Keratinocyte (primary cell): ENCODE results near the gene REV3L. TPM values are rescaled to one million over a fixed set of nuclear protein-coding genes. Genes with fewer than 3 reads are reported as not detected.

Experiments
- DNase-seq: peaks from one replicate; pipeline ENCODE4 v3.0.0-alpha.2; 2011; ENCODE audit warnings: low read depth, missing footprints, low spot score
- FAIRE-seq: peaks from 2 replicates; lab custom pipeline; 2011; peaks lifted over from hg19 to GRCh38; lab: Jason Lieb, UNC
- H2AFZ ChIP-seq: 2 replicates; pipeline ENCODE4 v1.6.0; 2012; ENCODE audit warnings: low read length, control low read depth, inconsistent platforms; ENCODE audit not compliant: control insufficient read depth
- H3K27ac ChIP-seq: 2 replicates; pipeline ENCODE4 v1.5.1; 2011; ENCODE audit warnings: low read length; ENCODE audit not compliant: control insufficient read depth, insufficient read depth
- H3K27me3 ChIP-seq: 3 replicates; pipeline ENCODE4 v1.6.0; 2011; ENCODE audit warnings: low read length; ENCODE audit not compliant: control insufficient read depth, insufficient read depth; ENCODE audit errors: extremely low read depth
- H3K36me3 ChIP-seq, 2 experiments: 2 replicates in 1 of 2; 3 replicates in 1 of 2; pipeline ENCODE4 v1.5.1; 2011; ENCODE audit warnings: low read length in 2 of 2, mild to moderate bottlenecking in 1 of 2; ENCODE audit not compliant: control insufficient read depth in 2 of 2, insufficient read depth in 2 of 2; ENCODE audit errors: extremely low read depth in 1 of 2
- H3K4me1 ChIP-seq: 3 replicates; pipeline ENCODE4 v1.5.1; 2011; ENCODE audit warnings: low read length; ENCODE audit not compliant: control insufficient read depth, insufficient read depth; ENCODE audit errors: extremely low read depth
- H3K4me2 ChIP-seq: 3 replicates; pipeline ENCODE4 v1.6.0; 2011; ENCODE audit warnings: low read depth, low read length; ENCODE audit not compliant: control insufficient read depth, insufficient read depth; ENCODE audit errors: extremely low read depth
- H3K4me3 ChIP-seq, 3 experiments: fragments of 200-600 bp in 1 of 3; sonication (generic) in 1 of 3; 2 replicates in 2 of 3; 3 replicates in 1 of 3; pipeline ENCODE4 v1.5.1; 2011 to 2016; ENCODE audit warnings: low read length in 3 of 3, mild to moderate bottlenecking in 3 of 3, control low read depth in 2 of 3, inconsistent platforms in 1 of 3, low read depth in 1 of 3, mixed read lengths in 1 of 3, mixed run types in 1 of 3, moderate library complexity in 1 of 3; ENCODE audit not compliant: control insufficient read depth in 2 of 3, insufficient read depth in 2 of 3; ENCODE audit errors: extremely low read depth in 1 of 3
- H3K79me2 ChIP-seq: 2 replicates; pipeline ENCODE4 v1.6.0; 2012; ENCODE audit warnings: low read length; ENCODE audit not compliant: control insufficient read depth, insufficient read depth
- H3K9ac ChIP-seq: 3 replicates; pipeline ENCODE4 v1.6.0; 2011; ENCODE audit warnings: low read length; ENCODE audit not compliant: control insufficient read depth, insufficient read depth; ENCODE audit errors: extremely low read depth
- H3K9me1 ChIP-seq: 3 replicates; pipeline ENCODE4 v1.6.0; 2011; ENCODE audit warnings: low read length; ENCODE audit not compliant: control insufficient read depth, insufficient read depth; ENCODE audit errors: extremely low read depth
- H3K9me3 ChIP-seq: 2 replicates; pipeline ENCODE4 v1.5.1; 2012; ENCODE audit warnings: low read depth, low read length; ENCODE audit not compliant: control insufficient read depth
- H4K20me1 ChIP-seq: 3 replicates; pipeline ENCODE4 v1.6.0; 2011; ENCODE audit warnings: low read length; ENCODE audit not compliant: control insufficient read depth, insufficient read depth; ENCODE audit errors: extremely low read depth
- EZH2 ChIP-seq: IDR thresholded peaks from one replicate; pipeline ENCODE4 v1.6.1; 2012; ENCODE audit warnings: inconsistent platforms, mild to moderate bottlenecking, low read length, moderate library complexity
- dilution Hi-C: fragments of 300-500 bp; cut with MboI; formaldehyde crosslinking; loops from one replicate; pipeline ENCODE4 v1.7.0; 2020; ENCODE audit warnings: low sequenced_read_pairs; ENCODE audit not compliant: extremely low pct_ligation_motif_present
- polyA plus RNA-seq, 5 experiments: library from polyadenylated mRNA; depleted of rRNA in 3 of 5; stranded (reverse) in 3 of 5; stranded (forward) in 1 of 5; unstranded in 1 of 5; fragments of >200 nt; gene quantifications; 1 replicate in 1 of 5; 2 replicates in 3 of 5; 3 replicates in 1 of 5; pipeline versions ENCODE4 v1.2.1 to v1.2.3, GENCODE V29; 2011 to 2012; ENCODE audit warnings: missing spikeins in 2 of 5, low read depth in 1 of 5, low replicate concordance in 1 of 5
- TF ChIP-seq, protein P1 (sequence below), 3 experiments: IDR thresholded peaks in 1 of 3; conservative IDR thresholded peaks in 1 of 3; optimal IDR thresholded peaks in 1 of 3; 2 replicates in 2 of 3; 3 replicates in 1 of 3; pipeline versions ENCODE3 to v1.5.1; 2011; ENCODE audit warnings: low read length in 3 of 3, mild to moderate bottlenecking in 3 of 3, moderate library complexity in 2 of 3, control low read depth in 1 of 3, inconsistent platforms in 1 of 3; ENCODE audit not compliant: insufficient read depth in 2 of 3; ENCODE audit errors: extremely low read depth in 1 of 3

REV3L gene
- polyA plus RNA-seq, 1 donor (not counting 4 experiments of a cell fraction or from before 2014, with no cell fraction given): 9.5 TPM

DNA sequence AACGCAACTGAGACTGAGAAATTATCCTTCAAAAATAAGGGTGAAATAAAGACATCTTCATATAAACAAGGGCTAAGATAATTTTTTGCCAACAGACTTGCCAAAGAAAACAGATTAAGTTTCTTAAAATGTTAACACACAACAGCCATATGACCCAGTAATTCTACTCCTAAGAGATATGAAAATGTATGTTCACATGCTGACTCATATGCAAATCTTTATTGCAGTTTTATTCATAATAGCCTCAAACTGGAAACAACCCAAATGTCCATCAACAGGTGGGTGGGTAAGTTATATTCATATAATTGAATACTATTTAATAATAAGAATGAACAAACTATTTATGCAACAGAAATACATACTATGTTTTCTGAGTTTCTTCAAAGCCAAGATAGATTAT lies 140.1 kb downstream of the REV3L start:
- FAIRE-seq: no peak
- Histone ChIP-seq H3K27me3 (no peaks in the 10 kb centered on the region), H3K4me2 (no peak overlapping the region), H3K4me3 (no peak overlapping the region), H3K27ac (no peak overlapping the region), H3K36me3 (peaks cover 0 to 4% of the 10 kb centered on the region in 2 experiments), H4K20me1 (no peaks in the 10 kb centered on the region), H3K4me1 (no peaks in the 10 kb centered on the region), H3K9ac (no peak overlapping the region), H3K9me1 (no peaks in the 10 kb centered on the region), H2AFZ (no peak overlapping the region), H3K9me3 (no peaks in the 10 kb centered on the region), H3K79me2 (no peaks in the 10 kb centered on the region)
- TF ChIP-seq EZH2: no peak
- TF ChIP-seq, protein P1, sequence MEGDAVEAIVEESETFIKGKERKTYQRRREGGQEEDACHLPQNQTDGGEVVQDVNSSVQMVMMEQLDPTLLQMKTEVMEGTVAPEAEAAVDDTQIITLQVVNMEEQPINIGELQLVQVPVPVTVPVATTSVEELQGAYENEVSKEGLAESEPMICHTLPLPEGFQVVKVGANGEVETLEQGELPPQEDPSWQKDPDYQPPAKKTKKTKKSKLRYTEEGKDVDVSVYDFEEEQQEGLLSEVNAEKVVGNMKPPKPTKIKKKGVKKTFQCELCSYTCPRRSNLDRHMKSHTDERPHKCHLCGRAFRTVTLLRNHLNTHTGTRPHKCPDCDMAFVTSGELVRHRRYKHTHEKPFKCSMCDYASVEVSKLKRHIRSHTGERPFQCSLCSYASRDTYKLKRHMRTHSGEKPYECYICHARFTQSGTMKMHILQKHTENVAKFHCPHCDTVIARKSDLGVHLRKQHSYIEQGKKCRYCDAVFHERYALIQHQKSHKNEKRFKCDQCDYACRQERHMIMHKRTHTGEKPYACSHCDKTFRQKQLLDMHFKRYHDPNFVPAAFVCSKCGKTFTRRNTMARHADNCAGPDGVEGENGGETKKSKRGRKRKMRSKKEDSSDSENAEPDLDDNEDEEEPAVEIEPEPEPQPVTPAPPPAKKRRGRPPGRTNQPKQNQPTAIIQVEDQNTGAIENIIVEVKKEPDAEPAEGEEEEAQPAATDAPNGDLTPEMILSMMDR (optimal IDR thresholded peaks at IDR 0.05 in 1 of 3, IDR thresholded peaks at IDR 0.05 in 1 of 3, conservative IDR thresholded peaks at IDR 0.05 in 1 of 3; ENCODE audit: extremely low read depth in 1 of 3, insufficient read depth in 2 of 3, low read length in 3 of 3): no peak
- no peak for DNase-seq
- dilution Hi-C loops: no loop called here

DNA sequence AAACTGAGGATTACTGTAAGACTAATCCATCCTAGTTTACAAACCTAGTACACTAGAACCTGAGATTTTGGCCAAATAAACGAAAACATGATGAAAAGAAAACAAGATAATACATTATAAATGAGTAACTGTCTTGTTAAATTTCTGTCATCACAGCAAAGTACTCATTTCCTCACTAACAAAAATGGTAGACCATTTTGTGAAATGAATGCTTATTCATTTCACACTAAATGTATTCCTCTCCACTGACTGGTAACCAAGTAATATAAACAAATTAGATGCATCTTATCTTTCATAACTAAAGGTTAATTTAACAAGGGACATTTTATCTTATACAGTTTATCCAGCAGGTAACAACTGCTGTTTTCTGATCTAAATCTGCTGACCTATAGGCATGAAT lies 143.7 kb downstream of the REV3L start:
- H3K4me3 ChIP-seq: no peak overlapping the region
- no peak overlapping the region for H2AFZ ChIP-seq
- H4K20me1 ChIP-seq: no peaks in the 10 kb centered on the region
- H3K36me3 ChIP-seq: peaks cover 0 to under 1% of the 10 kb centered on the region in 2 experiments
- DNase-seq: no peak
- no peak overlapping the region for H3K27ac ChIP-seq
- no peaks in the 10 kb centered on the region for H3K9me1 ChIP-seq
- H3K79me2 ChIP-seq: no peaks in the 10 kb centered on the region
- no peak overlapping the region for H3K4me2 ChIP-seq
- no peaks in the 10 kb centered on the region for H3K4me1 ChIP-seq
- H3K9ac ChIP-seq: no peak overlapping the region
- dilution Hi-C loops: no loop called here
- no peaks in the 10 kb centered on the region for H3K9me3 ChIP-seq
- no peak for TF ChIP-seq EZH2
- TF ChIP-seq, protein P1 (optimal IDR thresholded peaks at IDR 0.05 in 1 of 3, IDR thresholded peaks at IDR 0.05 in 1 of 3, conservative IDR thresholded peaks at IDR 0.05 in 1 of 3; ENCODE audit: extremely low read depth in 1 of 3, insufficient read depth in 2 of 3, low read length in 3 of 3): no peak
- H3K27me3 ChIP-seq: no peaks in the 10 kb centered on the region
- no peak for FAIRE-seq
